ENCODE results near the gene MTFP1. TPM values are rescaled to one million over a fixed set of nuclear protein-coding genes. Genes with fewer than 3 reads are reported as not detected.
A peak's percentile ranks its signal among the peaks of the same experiment; 100 is the strongest.
"Not testable (repeated sequence)": the region's sequence is repeated elsewhere in the genome, so short reads cannot be mapped to it uniquely, and the experiment has no call there.

Gene MTFP1
- polyA plus RNA-seq, 6 donors from 2014 or later: 2.6 to 18.0 (median 13.2) TPM

DNA sequence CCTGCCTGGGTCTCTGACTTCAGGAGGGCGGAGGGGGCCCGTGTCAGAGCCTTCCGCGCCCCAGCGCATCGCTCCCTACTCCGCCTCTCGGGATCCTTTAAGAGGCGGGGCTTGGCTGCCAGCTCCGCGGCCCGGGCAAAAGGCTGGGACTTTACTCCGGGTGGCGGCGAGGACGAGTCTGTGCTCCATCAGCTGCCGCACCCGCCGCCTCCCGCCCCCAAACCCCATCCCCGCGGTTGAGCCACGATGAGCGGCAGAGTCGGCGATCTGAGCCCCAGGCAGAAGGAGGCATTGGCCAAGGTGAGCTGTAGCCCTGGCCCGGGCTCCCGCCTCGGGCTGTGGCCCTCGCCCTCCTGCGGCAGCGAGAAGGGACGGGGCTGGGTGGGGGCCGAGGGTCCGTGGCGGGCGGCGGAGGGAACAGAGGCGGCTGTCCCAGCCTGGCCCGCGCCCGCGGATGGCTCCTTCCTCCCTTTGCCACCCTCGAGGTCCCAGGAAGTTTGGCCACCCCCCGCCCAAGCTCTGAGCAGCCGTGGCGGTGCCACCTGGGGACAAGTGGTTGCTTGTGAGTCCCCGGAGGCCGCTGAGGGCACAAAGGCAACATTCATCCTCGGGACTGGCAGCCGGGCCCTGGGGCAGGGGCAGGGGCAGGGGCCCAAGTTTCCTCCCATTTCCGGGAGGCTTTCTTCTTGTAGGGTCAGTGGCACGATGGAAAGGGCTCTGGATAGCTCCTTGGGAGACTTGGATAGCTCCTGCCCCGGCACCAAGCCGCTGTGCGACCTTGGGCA is 28.5 kb upstream of the MTFP1 start, which contains the start of gene SEC14L2:
SEC14L2 (plus strand) TSS at position 148 of the 785 bp plus-strand sequence; CDS start at position 247, 99 bp downstream.
- Mint-ChIP-seq H3K27me3 (peaks cover 21 to 42% (median 35%) of the 10 kb centered on the region in 3 donors), H3K9me3 (no peaks in the 10 kb centered on the region), H3K36me3 (no peaks in the 10 kb centered on the region), H3K4me1 (peaks cover 17 to 21% (median 20%) of the 10 kb centered on the region in 3 donors), H3K27ac (no peak within 1 kb of the TSS), H3K4me3 (peak within 1 kb of the TSS; percentile 49 to 86 (median 78))
- DNase-seq: peak; percentile 11
- peak; percentile 59 to 60 for ATAC-seq (ENCODE audit: low read depth in 2 of 2)

DNA sequence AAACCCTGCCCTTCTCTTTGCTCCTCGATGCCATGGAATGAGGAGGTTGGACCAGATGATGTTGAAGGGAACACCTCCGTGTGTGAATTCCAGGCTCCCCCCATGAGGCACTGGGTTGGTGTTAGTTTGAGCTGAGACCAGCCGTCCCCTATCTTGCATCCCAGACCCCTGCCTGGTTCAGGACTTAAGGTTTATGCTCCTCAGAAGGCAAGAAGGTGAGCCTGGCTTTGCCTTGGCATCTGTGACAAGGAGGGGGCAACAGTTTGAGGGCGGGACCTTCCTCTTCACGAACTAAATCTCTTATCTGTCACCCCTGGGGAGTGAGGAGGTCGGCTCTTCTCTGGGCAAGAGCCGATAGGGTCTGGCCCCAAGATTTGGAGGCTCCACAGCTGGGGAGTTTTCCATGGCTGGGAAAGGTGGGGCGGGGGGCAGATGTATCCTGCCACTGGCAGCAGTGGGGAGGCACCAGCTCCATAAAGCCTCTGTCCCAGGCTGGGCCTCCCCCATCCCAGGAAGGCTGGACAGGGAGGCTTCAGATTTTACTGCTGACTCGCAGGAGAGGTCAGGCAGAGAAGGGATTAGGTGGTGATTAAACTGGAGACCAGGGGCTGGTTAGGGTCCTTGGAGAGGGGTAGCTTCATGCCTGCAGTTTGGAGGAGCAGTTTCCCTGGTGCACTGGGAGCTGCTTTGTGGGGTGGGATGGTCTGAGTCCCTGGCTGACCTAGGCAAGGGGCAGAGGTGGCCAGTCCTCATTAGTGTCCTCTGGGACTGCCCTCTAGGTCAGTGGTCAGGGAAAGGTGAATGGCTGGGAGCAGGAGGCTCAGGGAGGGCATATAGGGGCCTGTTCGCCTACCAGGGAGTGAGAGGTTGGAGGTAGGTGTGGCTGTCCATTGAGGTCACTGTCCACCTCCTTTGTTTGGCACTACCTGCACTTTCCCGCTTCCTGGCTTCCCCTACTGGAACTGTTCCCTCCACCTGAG is 27.6 kb upstream of the MTFP1 start:
- ATAC-seq (ENCODE audit: low read depth in 2 of 2): peak in 1 of 2 donors; percentile 9
- Mint-ChIP-seq H3K36me3 (no peaks in the 10 kb centered on the region), H3K27me3 (peaks cover 21 to 42% (median 35%) of the 10 kb centered on the region in 3 donors), H3K4me1 (peaks cover 12 to 15% (median 14%) of the 10 kb centered on the region in 3 donors), H3K27ac (no peak overlapping the region), H3K4me3 (peak overlapping the region in 7 of 8 donors; percentile 15 to 82 (median 73)), H3K9me3 (no peaks in the 10 kb centered on the region)
- DNase-seq: no peak

DNA sequence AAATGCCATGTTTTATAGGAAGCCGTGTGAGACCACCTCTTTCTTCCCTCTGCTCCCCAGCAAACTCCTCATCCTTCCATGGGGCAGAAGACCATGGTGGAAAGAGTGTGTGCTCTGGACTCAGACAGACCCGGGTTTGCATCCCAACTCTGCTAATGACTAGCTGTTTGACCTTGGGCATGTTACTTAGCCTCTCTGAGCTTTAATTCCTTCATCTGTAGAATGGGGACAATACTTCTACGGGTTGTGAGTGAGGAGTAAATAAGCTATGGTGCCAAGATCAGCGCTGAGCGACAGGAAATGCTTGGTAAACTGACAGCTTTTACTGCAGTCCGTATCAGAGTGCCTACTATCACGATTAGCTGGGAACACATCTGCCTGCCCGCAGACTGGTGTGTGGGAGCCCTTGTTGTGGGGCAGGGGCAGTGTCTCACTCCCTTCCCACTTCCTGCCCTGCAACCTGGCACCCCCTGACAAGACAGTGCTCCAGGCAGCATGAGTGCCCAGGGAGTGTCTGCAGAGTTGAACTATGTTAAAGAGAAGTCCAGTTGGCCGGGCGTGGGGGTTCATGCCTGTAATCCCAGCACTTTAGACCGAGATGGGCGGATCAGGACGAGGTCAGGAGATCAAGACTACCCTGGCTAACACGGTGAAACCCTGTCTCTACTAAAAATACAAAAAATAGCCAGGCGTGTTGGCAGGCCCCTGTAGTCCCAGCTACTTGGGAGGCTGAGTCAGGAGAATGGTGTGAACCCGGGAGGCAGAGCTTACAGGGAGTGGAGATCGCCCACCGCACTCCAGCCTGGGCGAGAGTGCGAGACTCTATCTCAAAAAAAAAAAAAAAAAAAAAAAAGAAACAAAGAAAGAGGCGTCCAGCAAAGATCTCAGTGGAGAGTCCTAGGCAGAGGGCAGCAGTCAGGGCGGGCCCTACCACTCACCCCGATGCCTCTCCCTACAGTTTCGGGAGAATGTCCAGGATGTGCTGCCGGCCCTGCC is 26.6 kb upstream of the MTFP1 start:
- Mint-ChIP-seq H3K9me3 (no peaks in the 10 kb centered on the region), H3K4me1 (peaks cover 4 to 15% (median 14%) of the 10 kb centered on the region in 3 donors), H3K27ac (peak overlapping the region in 1 of 6 donors; percentile 82), H3K4me3 (peak overlapping the region in 4 of 8 donors; percentile 54 to 80 (median 64)), H3K27me3 (peaks cover 18 to 42% (median 35%) of the 10 kb centered on the region in 3 donors), H3K36me3 (no peaks in the 10 kb centered on the region)
- no peak for ATAC-seq (ENCODE audit: low read depth in 2 of 2)
- DNase-seq: no peak

DNA sequence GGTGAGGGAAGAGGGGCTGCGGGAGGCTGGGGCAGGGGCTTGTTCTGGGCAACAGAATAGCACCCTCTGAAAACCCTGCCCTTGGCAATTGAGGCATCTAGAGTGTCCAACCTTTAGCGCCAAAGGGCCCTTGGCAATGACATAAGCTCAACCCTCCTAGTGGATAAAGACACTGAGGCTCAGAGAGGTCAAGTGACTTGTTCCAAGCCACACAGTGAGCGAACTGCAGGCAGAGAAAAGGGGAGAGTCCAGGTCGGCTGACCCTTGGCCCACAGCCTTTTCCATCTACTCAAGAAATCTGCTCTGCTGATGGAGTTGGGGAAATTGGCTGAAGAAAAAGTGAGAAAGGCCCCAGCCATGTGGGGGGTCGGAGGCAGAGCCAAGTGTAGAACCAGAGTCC is 25.9 kb upstream of the MTFP1 start:
- Mint-ChIP-seq H3K4me3 (peak overlapping the region in 1 of 8 donors; percentile 47), H3K9me3 (no peaks in the 10 kb centered on the region), H3K36me3 (no peaks in the 10 kb centered on the region), H3K27me3 (peaks cover 18 to 39% (median 35%) of the 10 kb centered on the region in 3 donors), H3K27ac (peak overlapping the region in 1 of 6 donors; percentile 47), H3K4me1 (peaks cover 4 to 15% (median 14%) of the 10 kb centered on the region in 3 donors)
- DNase-seq (no peak), ATAC-seq (ENCODE audit: low read depth in 2 of 2) (no peak)

DNA sequence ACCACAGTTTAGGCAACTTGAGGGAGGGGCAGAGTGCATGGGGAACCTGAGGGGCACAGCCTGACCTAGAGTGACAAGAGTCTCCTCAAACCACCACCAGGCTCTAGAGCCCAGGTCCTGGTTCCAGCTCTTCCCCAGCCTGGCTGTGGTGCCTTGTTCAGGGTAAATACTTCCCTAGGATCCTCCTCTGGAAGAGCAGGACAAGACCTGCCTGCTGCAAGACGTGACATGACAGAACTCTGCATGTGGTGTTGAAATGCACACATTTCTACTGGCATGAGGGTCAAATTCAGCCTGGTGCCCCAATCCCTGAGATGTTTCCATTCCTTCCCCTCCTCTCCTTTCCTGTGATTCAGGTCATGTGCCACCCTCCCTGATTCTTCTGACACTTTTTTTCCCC is 25.4 kb upstream of the MTFP1 start:
- Mint-ChIP-seq H3K36me3 (no peaks in the 10 kb centered on the region), H3K4me3 (no peak overlapping the region), H3K4me1 (peaks cover 4 to 15% (median 14%) of the 10 kb centered on the region in 3 donors), H3K27ac (no peak overlapping the region), H3K27me3 (peaks cover 18 to 37% (median 35%) of the 10 kb centered on the region in 3 donors), H3K9me3 (no peaks in the 10 kb centered on the region)
- DNase-seq: no peak
- ATAC-seq (ENCODE audit: low read depth in 2 of 2): no peak

DNA sequence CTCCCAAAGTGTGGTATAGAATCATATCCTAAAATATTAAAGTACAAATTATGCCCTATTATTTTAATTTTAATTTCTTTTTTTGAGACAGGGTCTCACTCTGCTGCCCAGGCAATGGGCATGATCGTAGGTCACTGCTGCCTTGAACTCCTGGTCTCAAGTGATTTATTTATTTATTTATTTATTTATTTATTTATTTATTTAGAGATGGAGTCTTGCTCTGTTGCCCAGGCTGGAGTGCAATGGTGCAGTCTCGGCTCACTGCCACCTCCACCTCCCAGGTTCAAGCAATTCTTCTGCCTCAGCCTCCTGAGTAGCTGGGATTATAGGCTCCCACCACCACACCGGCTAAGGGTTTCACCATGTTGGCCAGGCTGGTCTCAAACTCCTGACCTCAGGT is 24.5 kb upstream of the MTFP1 start:
- DNase-seq; ATAC-seq (ENCODE audit: low read depth in 2 of 2); H3K27ac Mint-ChIP-seq; H3K36me3 Mint-ChIP-seq; H3K9me3 Mint-ChIP-seq; H3K4me3 Mint-ChIP-seq: not testable (repeated sequence)
- peaks cover 4 to 14% (median 11%) of the 10 kb centered on the region in 3 donors for H3K4me1 Mint-ChIP-seq
- H3K27me3 Mint-ChIP-seq: peaks cover 13 to 29% (median 27%) of the 10 kb centered on the region in 3 donors

DNA sequence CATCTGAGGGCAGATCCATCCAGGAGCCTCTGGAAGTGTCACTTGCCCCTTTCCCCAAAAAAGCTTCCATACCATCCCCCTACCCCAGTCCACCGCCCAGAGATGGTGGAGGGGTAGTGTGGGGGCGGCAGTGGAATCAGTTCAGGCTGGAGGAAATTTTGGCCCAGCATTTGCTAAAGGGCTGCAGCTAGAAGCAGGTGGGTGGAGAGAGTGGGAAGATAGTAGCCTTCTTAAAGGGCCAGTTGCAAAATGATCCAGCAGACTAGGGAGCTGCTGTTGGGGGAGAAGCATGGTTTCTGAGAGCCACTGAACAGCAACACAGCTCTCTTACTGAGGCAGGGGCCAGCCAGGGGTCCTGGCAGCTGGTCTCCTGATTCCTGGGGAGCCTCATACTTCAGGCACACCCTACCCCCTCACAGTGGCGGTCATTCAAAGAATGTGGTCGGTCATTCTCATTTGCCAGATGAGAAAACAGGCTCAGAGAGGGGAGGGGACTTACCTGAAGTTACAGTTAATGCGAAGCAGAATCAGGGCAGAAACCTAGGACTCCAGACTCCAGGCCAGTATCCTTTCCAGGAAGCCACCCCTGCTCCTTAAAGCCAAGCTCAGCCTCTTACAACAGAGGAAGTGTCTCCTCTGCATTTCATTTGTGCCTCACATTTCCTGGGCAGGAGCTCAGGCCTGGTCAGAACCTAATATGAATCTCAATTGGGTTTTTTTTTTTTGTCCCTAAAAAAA is 23.4 kb upstream of the MTFP1 start:
- no peak overlapping the region for H3K27ac Mint-ChIP-seq
- no peaks in the 10 kb centered on the region for H3K36me3 Mint-ChIP-seq
- no peak overlapping the region for H3K4me3 Mint-ChIP-seq
- ATAC-seq (ENCODE audit: low read depth in 2 of 2) (no peak), DNase-seq (no peak)
- H3K27me3 Mint-ChIP-seq: peaks cover 8 to 20% (median 19%) of the 10 kb centered on the region in 3 donors
- no peaks in the 10 kb centered on the region for H3K9me3 Mint-ChIP-seq
- H3K4me1 Mint-ChIP-seq: peaks cover 2 to 9% (median 4%) of the 10 kb centered on the region in 3 donors

DNA sequence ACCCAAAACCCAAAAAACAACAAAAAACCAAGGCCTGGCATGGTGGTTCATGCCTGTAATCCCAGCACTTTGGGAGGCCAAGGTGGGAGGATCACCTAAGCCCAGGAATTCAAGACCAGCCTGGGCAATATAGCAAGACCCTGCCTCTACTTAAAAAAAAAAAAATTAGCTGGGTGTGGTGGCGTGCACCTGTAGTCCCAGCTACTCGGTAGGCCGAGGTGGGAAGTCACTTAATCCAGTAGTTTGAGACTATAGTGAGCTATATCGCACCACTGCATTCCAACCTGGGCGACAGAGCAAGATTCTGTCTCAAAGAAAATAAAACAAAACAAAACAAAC is 22.8 kb upstream of the MTFP1 start:
- peaks cover 8 to 16% (median 15%) of the 10 kb centered on the region in 3 donors for H3K27me3 Mint-ChIP-seq
- not testable (repeated sequence) for H3K4me3 Mint-ChIP-seq; H3K36me3 Mint-ChIP-seq; ATAC-seq (ENCODE audit: low read depth in 2 of 2); H3K9me3 Mint-ChIP-seq; H3K27ac Mint-ChIP-seq; DNase-seq; H3K4me1 Mint-ChIP-seq

DNA sequence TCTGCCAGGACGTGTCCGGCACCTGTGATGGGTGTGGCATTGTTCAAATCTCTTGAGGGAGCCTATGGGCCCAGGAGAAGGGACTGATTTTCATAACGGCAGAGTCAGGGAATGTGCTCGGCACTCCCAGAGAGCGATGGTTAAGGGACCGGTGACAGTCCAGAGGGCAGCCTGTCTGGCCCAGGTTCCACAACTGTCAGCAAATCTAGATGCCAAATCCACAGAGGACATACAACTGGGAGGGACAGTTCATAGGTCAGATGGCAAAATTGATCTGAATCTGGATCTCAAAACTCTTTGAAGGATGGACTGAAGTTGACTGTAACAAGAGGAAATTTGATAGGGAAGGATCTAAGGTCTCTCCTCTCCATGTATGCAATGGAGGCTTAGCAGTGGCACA is 21.3 kb upstream of the MTFP1 start:
- Mint-ChIP-seq H3K9me3 (no peaks in the 10 kb centered on the region), H3K36me3 (no peaks in the 10 kb centered on the region), H3K4me1 (no peaks in the 10 kb centered on the region), H3K4me3 (no peak overlapping the region), H3K27me3 (peaks cover 0 to under 1% (median 0%) of the 10 kb centered on the region in 3 donors), H3K27ac (peak overlapping the region in 1 of 6 donors; percentile 42)
- ATAC-seq (ENCODE audit: low read depth in 2 of 2) (no peak), DNase-seq (no peak)

DNA sequence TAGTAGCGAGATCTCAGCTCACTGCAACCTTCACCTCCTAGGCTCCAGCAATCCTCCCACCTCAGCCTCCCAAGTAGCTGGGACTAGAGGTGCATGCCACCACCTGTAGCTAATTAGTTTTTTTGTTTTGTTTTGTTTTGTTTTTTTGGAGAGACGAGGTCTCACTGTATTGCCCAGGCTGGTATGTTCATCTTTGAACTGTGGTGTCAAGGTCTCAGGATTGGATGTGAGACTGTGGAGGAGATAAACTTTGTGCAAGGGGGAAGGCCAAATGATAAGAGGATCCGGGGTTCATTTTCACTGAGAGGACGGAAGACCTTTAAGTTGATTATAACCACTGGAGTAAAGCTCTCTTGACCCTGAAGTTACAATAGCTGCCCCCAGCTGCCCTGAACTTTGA is 19.8 kb upstream of the MTFP1 start:
- H3K9me3 Mint-ChIP-seq: no peaks in the 10 kb centered on the region
- no peaks in the 10 kb centered on the region for H3K4me1 Mint-ChIP-seq
- no peaks in the 10 kb centered on the region for H3K36me3 Mint-ChIP-seq
- H3K4me3 Mint-ChIP-seq: no peak overlapping the region
- no peak overlapping the region for H3K27ac Mint-ChIP-seq
- DNase-seq (no peak), ATAC-seq (ENCODE audit: low read depth in 2 of 2) (no peak)
- H3K27me3 Mint-ChIP-seq: no peaks in the 10 kb centered on the region

DNA sequence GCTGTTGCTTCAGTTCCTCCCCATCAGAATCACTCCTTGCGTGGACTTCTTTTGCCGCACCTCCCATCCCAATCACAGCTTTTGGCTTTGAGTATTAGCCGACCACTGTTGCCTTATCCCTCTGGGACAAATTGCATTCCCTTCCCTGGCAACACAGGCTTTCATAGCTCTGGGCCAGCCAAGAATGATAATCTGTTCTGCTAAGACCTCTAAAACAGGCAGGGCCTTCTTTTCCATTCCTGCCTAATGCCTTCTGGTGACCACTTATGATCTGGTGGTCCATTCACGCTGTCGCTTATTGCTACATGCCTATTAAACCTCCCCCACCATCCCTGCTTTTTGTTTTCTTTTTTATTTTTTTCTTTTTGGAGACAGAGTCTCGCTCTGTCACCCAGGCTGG is 19.2 kb upstream of the MTFP1 start:
- no peaks in the 10 kb centered on the region for H3K27me3 Mint-ChIP-seq
- H3K9me3 Mint-ChIP-seq: no peaks in the 10 kb centered on the region
- DNase-seq: no peak
- ATAC-seq (ENCODE audit: low read depth in 2 of 2): no peak
- no peaks in the 10 kb centered on the region for H3K36me3 Mint-ChIP-seq
- H3K4me3 Mint-ChIP-seq: no peak overlapping the region
- peak overlapping the region in 1 of 6 donors; percentile 44 for H3K27ac Mint-ChIP-seq
- no peaks in the 10 kb centered on the region for H3K4me1 Mint-ChIP-seq
